GM13977 (cell line): ENCODE measurements around the gene GPR18.

Experiments
- DNase-seq: peaks from one replicate; pipeline ENCODE4 v3.0.0; 2012; ENCODE audit warnings: low spot score
- CTCF ChIP-seq: IDR thresholded peaks from 2 replicates; pipeline ENCODE4 v1.5.1; 2012; ENCODE audit warnings: mild to moderate bottlenecking, control low read depth; ENCODE audit not compliant: insufficient read depth; ENCODE audit errors: extremely low read depth, missing control alignments
- in situ Hi-C: fragments of 300-500 bp; cut with MboI; formaldehyde crosslinking; loops from one replicate; pipeline ENCODE4 v1.12.0; 2022; ENCODE audit warnings: low sequenced_read_pairs, low pct_unique_long_range_greater_than_20kb, mixed read lengths, inconsistent platforms; ENCODE audit not compliant: unreplicated experiment

GPR18 gene

GRCh38 chr13:99258210-99258860, at the start of gene GPR18:
Gene GPR18, minus strand, starts transcription at chr13:99258379. Its CDS starts 2,507 bp downstream, at chr13:99255872.
- DNase-seq: peak; percentile 48
- no peak for TF ChIP-seq CTCF
- in situ Hi-C loops: loop anchor here (25.0 kb wide), 1 partner anchor 396 kb away; no protein-coding TSS in a partner anchor

DNA sequence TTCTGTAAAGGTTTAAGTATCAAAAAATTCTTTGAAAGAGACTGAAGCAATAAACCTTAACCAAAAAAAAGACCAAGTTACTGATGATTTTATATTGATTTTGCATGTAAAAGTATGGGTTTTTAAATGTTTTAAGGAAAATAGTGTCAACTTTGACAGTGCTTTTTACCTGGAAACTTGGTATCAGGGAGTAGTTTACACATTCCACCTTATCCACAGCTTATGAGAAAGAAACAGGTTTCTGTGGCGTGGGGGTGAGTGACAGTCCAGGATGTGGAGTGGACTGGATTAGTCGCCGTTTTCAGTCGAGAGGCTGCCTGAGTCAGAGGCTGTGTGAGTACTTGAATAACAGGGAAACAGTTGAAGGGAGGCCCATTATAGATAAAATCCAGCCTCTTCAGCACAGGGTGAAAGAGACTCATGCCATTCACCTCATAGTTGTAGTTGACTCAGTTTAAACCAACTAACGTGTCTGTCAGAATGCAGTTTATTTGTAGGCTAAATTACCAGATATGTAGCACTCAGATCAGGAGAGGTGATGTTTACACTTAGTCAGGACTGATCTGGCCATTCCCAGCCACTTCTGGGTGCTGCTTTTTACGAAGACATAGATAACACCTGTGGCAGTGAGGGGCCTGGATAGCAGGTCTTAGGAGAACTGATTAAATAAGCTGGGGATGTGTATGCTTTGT, 49.6 kb upstream of the GPR18 start:
- no peak for DNase-seq
- TF ChIP-seq CTCF: no peak
- in situ Hi-C loops: no loop called here

- in situ Hi-C loops: no loop called here
- peak; percentile 75 for DNase-seq
- TF ChIP-seq CTCF: no peak
Measured at GRCh38 chr13:99307247-99307646, 49.1 kb upstream of the GPR18 start, which contains the start of gene GPR183. Gene GPR183, minus strand, starts transcription at chr13:99307399. Its CDS starts 11,254 bp downstream, at chr13:99296145.

- no peak for TF ChIP-seq CTCF
- no peak for DNase-seq
- in situ Hi-C loops: no loop called here
Measured at GRCh38 chr13:99305566-99305965, 47.4 kb upstream of the GPR18 start.

GRCh38 chr13:99305158-99305557, 47.0 kb upstream of the GPR18 start:
- in situ Hi-C loops: no loop called here
- no peak for DNase-seq
- no peak for TF ChIP-seq CTCF

DNA sequence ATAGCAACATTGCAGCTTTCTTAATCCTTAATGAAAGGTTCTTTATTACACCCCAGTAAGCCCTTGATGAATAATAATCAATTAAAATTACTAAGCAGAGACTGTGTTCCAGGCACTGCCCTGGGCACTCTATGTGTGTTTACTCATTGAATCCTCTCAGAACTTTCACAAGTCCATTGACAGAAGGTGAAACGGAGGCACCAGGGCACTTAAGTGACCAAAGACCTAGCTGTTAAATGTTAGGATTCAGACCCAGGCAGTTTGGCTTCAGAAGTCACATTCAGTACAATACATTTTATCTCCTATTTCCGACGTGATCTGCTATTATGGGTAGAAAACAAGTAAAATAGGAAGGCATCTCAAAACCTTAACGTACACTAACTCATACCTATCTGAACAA, 46.4 kb upstream of the GPR18 start:
- DNase-seq: no peak
- no peak for TF ChIP-seq CTCF
- in situ Hi-C loops: no loop called here
